Measurements from ENCODE around the gene ATP1A3.

Gene ATP1A3

GRCh38 chr19:41928754-41929535, 65.1 kb downstream of the ATP1A3 start:
- DNase-seq (ENCODE audit: low read depth, low spot score), result no peak

- DNase-seq (ENCODE audit: low read depth, low spot score), result no peak
These were observed 65.8 kb downstream of the ATP1A3 start, which contains the start of gene ERFL for GRCh38 chr19:41928221-41928683. TSS of gene ERFL (minus strand) at chr19:41928449. CDS start at chr19:41912919, 15,530 bp downstream.

GRCh38 chr19:41927497-41928192, 66.4 kb downstream of the ATP1A3 start:
- DNase-seq (ENCODE audit: low read depth, low spot score), result no peak

- DNase-seq (ENCODE audit: low read depth, low spot score), result no peak
These were observed 67.1 kb downstream of the ATP1A3 start for GRCh38 chr19:41926763-41927496.

- no peak for DNase-seq (ENCODE audit: low read depth, low spot score)
These were observed 67.8 kb downstream of the ATP1A3 start for GRCh38 chr19:41926028-41926762.

- DNase-seq (ENCODE audit: low read depth, low spot score), result no peak
These were observed 68.6 kb downstream of the ATP1A3 start for GRCh38 chr19:41925208-41926003.

- DNase-seq (ENCODE audit: low read depth, low spot score), result no peak
These were observed 69.6 kb downstream of the ATP1A3 start for GRCh38 chr19:41924151-41925145.

- no peak for DNase-seq (ENCODE audit: low read depth, low spot score)
These were observed 70.8 kb downstream of the ATP1A3 start for GRCh38 chr19:41923045-41923788.

- no peak for DNase-seq (ENCODE audit: low read depth, low spot score)
These were observed 71.4 kb downstream of the ATP1A3 start for GRCh38 chr19:41922585-41922984.

- DNase-seq (ENCODE audit: low read depth, low spot score), result no peak
These were observed 72.2 kb downstream of the ATP1A3 start for GRCh38 chr19:41921577-41922576.

GRCh38 chr19:41920882-41921576, 73.0 kb downstream of the ATP1A3 start:
- DNase-seq (ENCODE audit: low read depth, low spot score), result no peak

GRCh38 chr19:41919948-41920712, 73.9 kb downstream of the ATP1A3 start:
- DNase-seq (ENCODE audit: low read depth, low spot score), result no peak

- DNase-seq (ENCODE audit: low read depth, low spot score), result no peak
These were observed 75.3 kb downstream of the ATP1A3 start for GRCh38 chr19:41918653-41919244.

GRCh38 chr19:41918095-41918494, 75.9 kb downstream of the ATP1A3 start:
- no peak for DNase-seq (ENCODE audit: low read depth, low spot score)

- DNase-seq (ENCODE audit: low read depth, low spot score), result no peak
These were observed 76.4 kb downstream of the ATP1A3 start for GRCh38 chr19:41917676-41918075.
